Hematopoietic multipotent progenitor cell treated with erythropoietin and hydrocortisone succinate and interleukin-3 and kit ligand, for 17 days (in vitro differentiated cells): ENCODE measurements around the gene APOB.

Experiments used
- DNase-seq: peaks from one replicate; pipeline ENCODE4 v3.0.0-alpha.2; 2015; ENCODE audit warnings: low spot score

The APOB gene

GRCh38 chr2:21019000-21019677 lies 24.7 kb downstream of the APOB start:
- DNase-seq: no peak

GRCh38 chr2:21018290-21018689 lies 25.6 kb downstream of the APOB start:
- DNase-seq: no peak

GRCh38 chr2:21017748-21018276 lies 26.1 kb downstream of the APOB start:
- no peak for DNase-seq

GRCh38 chr2:21015281-21015645 lies 28.6 kb downstream of the APOB start:
- DNase-seq: no peak

GRCh38 chr2:21014364-21015280 lies 29.3 kb downstream of the APOB start:
- DNase-seq: no peak

GRCh38 chr2:21013043-21013816 lies 30.6 kb downstream of the APOB start:
- no peak for DNase-seq

- DNase-seq: no peak
Measured at GRCh38 chr2:21012557-21012937, 31.3 kb downstream of the APOB start.

GRCh38 chr2:21011876-21012556 lies 31.9 kb downstream of the APOB start:
- no peak for DNase-seq

GRCh38 chr2:21011453-21011852 lies 32.4 kb downstream of the APOB start:
- no peak for DNase-seq

- DNase-seq: no peak
Measured at GRCh38 chr2:21010813-21011439, 32.9 kb downstream of the APOB start.

GRCh38 chr2:21009662-21010225 lies 34.1 kb downstream of the APOB start:
- DNase-seq: no peak

GRCh38 chr2:21008790-21009661 lies 34.8 kb downstream of the APOB start:
- DNase-seq: no peak

GRCh38 chr2:21008014-21008789 lies 35.7 kb downstream of the APOB start:
- no peak for DNase-seq

GRCh38 chr2:21007129-21008013 lies 36.5 kb downstream of the APOB start:
- no peak for DNase-seq

GRCh38 chr2:21006423-21007128 lies 37.3 kb downstream of the APOB start:
- no peak for DNase-seq

GRCh38 chr2:21005700-21006422 lies 38.0 kb downstream of the APOB start:
- DNase-seq: no peak
